Stomach (tissue), 4 donors: ENCODE data around the gene TARP.

ENCODE experiments used
- POLR2A ChIP-seq, 4 donors: fragments of 450-650 bp; IDR thresholded peaks; one replicate each; pipeline ENCODE4 v1.6.1; 2016; ENCODE audit warnings: antibody characterized with exemption in 4 of 4, control low read depth in 2 of 4, mild to moderate bottlenecking in 1 of 4, moderate library complexity in 1 of 4
- TF ChIP-seq, protein P1 (sequence below), 7 experiments: fragments of 450-650 bp in 4 of 7; fragments of 200-600 bp in 3 of 7; sonication (generic) in 3 of 7; IDR thresholded peaks; one replicate each; pipeline ENCODE4 v1.5.1; 2016 to 2019; ENCODE audit warnings: antibody characterized with exemption in 7 of 7, control low read depth in 2 of 7, mild to moderate bottlenecking in 1 of 7

DNA sequence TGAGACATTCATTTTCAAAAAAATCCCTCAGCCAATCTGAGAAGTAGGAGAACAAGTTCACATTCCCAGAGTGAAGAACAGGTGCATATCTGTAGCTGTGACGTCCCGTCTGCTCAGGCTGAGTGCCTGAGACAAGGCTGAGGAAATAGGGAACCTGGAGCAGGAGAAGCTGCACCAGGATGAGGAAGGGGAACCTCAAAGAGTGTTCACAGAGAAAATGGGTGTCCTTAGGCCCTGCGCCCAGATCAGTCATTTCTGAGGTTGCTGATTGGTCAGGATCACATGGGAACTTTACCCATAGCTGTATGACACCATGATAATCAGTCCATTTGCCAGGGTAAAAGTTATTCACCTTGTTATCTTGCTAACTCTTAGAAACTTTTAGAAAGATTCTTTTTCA, 34.2 kb upstream of the TARP start:
- TF ChIP-seq, protein P1, sequence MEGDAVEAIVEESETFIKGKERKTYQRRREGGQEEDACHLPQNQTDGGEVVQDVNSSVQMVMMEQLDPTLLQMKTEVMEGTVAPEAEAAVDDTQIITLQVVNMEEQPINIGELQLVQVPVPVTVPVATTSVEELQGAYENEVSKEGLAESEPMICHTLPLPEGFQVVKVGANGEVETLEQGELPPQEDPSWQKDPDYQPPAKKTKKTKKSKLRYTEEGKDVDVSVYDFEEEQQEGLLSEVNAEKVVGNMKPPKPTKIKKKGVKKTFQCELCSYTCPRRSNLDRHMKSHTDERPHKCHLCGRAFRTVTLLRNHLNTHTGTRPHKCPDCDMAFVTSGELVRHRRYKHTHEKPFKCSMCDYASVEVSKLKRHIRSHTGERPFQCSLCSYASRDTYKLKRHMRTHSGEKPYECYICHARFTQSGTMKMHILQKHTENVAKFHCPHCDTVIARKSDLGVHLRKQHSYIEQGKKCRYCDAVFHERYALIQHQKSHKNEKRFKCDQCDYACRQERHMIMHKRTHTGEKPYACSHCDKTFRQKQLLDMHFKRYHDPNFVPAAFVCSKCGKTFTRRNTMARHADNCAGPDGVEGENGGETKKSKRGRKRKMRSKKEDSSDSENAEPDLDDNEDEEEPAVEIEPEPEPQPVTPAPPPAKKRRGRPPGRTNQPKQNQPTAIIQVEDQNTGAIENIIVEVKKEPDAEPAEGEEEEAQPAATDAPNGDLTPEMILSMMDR (IDR thresholded peaks at IDR 0.05) = no peak
- no peak for TF ChIP-seq POLR2A (IDR thresholded peaks at IDR 0.05)
